Measurements from ENCODE around the gene CDKAL1. TPM values are rescaled to one million over a fixed set of nuclear protein-coding genes. Genes with fewer than 3 reads are reported as not detected.

The CDKAL1 gene
- total and polyA plus RNA-seq, 10 of the 15 experiments (the other 5 are each of a cell fraction or from before 2014, with no cell fraction given) = 10.7 to 26.9 (median 17.3) TPM

DNA sequence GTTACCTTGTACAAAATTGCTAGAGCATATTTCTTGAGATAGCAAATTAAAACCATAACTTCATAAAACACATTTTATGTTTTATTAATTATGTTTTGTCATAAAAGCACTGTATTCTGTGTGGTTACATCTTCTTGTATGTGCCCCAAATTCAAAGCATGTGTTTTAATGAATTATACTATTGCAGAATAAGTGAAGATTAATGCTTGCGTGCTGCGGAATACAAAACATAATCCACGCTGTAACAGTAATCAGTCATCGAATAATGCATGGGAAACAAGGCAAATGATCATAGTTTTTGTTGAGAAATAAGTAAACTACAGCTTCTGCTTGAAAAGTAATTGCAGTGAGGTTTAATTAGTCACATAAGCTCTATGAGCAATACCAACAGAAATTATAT is 600.1 kb downstream of the CDKAL1 start:
- ATAC-seq = no peak
- no TSS peak for BruUV-seq (replicated peaks)
- SMC1A ChIA-PET (ENCODE audit: uncharacterized antibody, unreplicated experiment) = interaction anchor here (0.6 to 1.3 kb wide), 4 partner anchors 23 to 172 kb away, joined by 3 to 5 read pairs (median 4); no protein-coding TSS in a partner anchor
- in situ Hi-C loops (cut with MboI) = no loop called here
- TF ChIP-seq RBBP5 (conservative IDR thresholded peaks at IDR 0.05) (no peak), HCFC1 (IDR thresholded peaks at IDR 0.05; ENCODE audit: low read length) (no peak), NBN (IDR thresholded peaks at IDR 0.05) (no peak), NFYA (IDR thresholded peaks at IDR 0.05; ENCODE audit: borderline replicate concordance, low read depth, low read length) (no peak), KAT2A (conservative IDR thresholded peaks at IDR 0.05; ENCODE audit: control insufficient read depth, low read depth, low read length) (no peak), RCOR1 (conservative IDR thresholded peaks at IDR 0.05; ENCODE audit: low read depth, low read length) (no peak), KDM1A (IDR thresholded peaks at IDR 0.05; ENCODE audit: borderline replicate concordance) (no peak), STAT3 (IDR thresholded peaks at IDR 0.05; ENCODE audit: low read depth, low read length) (no peak), ELK1 (IDR thresholded peaks at IDR 0.05; ENCODE audit: low read depth, low read length) (no peak), ESRRA (IDR thresholded peaks at IDR 0.05; ENCODE audit: low read length) (no peak), NR2F1 (conservative IDR thresholded peaks at IDR 0.05) (no peak), IKZF1 (conservative IDR thresholded peaks at IDR 0.05) (no peak)
- TF ChIP-seq, protein P1, sequence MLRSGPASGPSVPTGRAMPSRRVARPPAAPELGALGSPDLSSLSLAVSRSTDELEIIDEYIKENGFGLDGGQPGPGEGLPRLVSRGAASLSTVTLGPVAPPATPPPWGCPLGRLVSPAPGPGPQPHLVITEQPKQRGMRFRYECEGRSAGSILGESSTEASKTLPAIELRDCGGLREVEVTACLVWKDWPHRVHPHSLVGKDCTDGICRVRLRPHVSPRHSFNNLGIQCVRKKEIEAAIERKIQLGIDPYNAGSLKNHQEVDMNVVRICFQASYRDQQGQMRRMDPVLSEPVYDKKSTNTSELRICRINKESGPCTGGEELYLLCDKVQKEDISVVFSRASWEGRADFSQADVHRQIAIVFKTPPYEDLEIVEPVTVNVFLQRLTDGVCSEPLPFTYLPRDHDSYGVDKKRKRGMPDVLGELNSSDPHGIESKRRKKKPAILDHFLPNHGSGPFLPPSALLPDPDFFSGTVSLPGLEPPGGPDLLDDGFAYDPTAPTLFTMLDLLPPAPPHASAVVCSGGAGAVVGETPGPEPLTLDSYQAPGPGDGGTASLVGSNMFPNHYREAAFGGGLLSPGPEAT (IDR thresholded peaks at IDR 0.05; ENCODE audit: low read depth) = no peak
- TF ChIP-seq, protein P2, sequence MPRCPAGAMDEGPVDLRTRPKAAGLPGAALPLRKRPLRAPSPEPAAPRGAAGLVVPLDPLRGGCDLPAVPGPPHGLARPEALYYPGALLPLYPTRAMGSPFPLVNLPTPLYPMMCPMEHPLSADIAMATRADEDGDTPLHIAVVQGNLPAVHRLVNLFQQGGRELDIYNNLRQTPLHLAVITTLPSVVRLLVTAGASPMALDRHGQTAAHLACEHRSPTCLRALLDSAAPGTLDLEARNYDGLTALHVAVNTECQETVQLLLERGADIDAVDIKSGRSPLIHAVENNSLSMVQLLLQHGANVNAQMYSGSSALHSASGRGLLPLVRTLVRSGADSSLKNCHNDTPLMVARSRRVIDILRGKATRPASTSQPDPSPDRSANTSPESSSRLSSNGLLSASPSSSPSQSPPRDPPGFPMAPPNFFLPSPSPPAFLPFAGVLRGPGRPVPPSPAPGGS (IDR thresholded peaks at IDR 0.05; ENCODE audit: borderline replicate concordance, insufficient read depth, low read depth, low read length, poor library complexity, severe bottlenecking) = no peak
- CTCF ChIA-PET = no interaction called here
- Histone ChIP-seq H3K27ac (ENCODE audit: control insufficient read depth, insufficient read depth) (no peak overlapping the region), H3K4me3 (no peak overlapping the region), H3K9ac (ENCODE audit: control insufficient read depth, insufficient read depth, low read length) (no peak overlapping the region), H3K4me2 (ENCODE audit: control insufficient read depth, insufficient read depth) (no peak overlapping the region), H3K27me3 (replicated peaks in 1 of 2; ENCODE audit: control insufficient read depth in 2 of 2, insufficient read depth in 2 of 2, low read length in 1 of 2) (no peaks in the 10 kb centered on the region), H4K20me1 (ENCODE audit: control insufficient read depth, insufficient read depth) (no peaks in the 10 kb centered on the region), H3K9me3 (replicated peaks; ENCODE audit: control insufficient read depth, insufficient read depth, low read length) (no peaks in the 10 kb centered on the region), H3K4me1 (ENCODE audit: control insufficient read depth, insufficient read depth, low read length) (no peaks in the 10 kb centered on the region), H3K79me2 (ENCODE audit: control insufficient read depth, insufficient read depth, low read length) (no peaks in the 10 kb centered on the region), H3K36me3 (ENCODE audit: control insufficient read depth in 2 of 2, insufficient read depth in 2 of 2, low read length in 1 of 2) (no peaks in the 10 kb centered on the region), H2AFZ (ENCODE audit: control insufficient read depth, low read depth, low read length) (no peak overlapping the region)
- DNase-seq (ENCODE audit: low read depth, low spot score) = no peak
- FAIRE-seq = no peak
- 100% methylated on average over 4 of the region's 4 CpGs for WGBS (ENCODE audit: insufficient coverage, insufficient replicate concordance, low lambda C conversion rate, missing lambda C conversion rate)
- POLR2A ChIA-PET = interaction anchor here (1.6 kb wide), 1 partner anchor 10 kb away, joined by 3 read pairs; no protein-coding TSS in a partner anchor
- intact Hi-C loops (cut with micrococcal nuclease; ENCODE audit: unreplicated experiment) = no loop called here
- RAD21 ChIA-PET (ENCODE audit: unreplicated experiment) = no interaction called here
